Measurements from ENCODE around the gene PRDX1.

Gene PRDX1

DNA sequence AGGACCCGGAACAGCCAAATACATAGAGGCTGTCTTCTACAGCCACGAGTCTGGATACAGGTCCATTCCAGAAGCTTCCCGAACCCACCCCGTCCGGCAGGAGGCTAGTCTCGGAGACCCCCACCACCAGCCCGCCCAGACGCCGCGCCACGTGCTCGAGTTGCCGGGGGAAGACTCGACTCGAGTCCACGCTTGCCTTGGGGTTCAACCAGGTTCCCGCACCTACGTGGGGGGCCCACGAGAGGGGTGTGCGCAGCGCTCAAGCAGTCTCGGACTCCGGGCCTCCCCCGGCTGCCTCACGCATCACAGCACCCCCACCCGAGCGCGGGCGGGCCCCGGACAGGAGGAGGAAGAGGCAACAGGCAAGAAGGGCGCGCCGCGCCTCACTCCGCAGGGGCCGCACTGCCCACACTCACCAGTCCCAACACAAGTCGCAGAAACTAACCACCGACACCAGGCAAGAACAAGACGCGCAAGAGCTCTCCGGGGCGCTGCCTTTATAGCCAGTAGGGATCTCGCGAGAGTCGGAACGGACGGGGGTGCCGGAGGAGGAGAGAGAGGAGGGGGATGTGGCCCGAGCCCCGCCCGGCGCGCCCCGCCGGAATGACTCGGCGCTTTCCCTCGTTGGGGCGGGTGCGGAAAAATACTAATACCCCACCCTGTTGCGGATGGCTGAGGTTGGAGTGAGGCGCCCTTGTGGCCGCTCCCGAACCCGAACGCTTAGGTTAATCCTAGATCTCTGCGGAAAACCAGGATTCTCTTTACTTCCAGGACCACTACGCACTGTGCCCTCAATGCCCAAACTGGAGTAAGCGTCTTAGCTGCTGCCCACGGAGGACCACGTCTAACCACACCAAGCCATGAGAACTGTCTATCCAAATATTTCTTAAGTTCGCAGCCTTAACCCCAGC lies at the start of gene PRDX1:
Gene PRDX1, minus strand, starts transcription at position 472 of the 911 bp plus-strand sequence. CDS start 2,841 bp downstream, outside the sequence.
- DNase-seq, result peak; percentile 96

DNA sequence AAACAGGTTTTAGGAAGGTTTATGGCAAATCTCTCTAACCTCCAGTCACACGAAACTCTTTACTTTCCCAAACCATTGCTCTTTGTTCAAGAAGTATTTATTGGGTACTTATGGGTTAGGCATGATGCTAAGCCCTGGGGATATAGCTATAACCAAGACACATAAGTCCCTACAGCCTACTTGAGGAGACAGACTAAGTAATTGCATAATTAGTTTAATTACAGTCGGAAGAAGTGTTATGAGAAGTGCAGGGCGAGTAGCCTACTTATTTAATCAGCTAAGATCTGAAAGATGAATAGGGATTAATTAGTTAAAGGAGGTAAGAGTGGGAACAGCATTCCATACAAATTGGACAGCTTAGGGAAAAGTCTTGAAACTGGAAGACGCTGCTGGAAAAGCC lies 48.9 kb upstream of the PRDX1 start:
- DNase-seq, result no peak

- DNase-seq, result peak; percentile 65
Observed at GRCh38 chr1:45569962-45570581, 48.4 kb upstream of the PRDX1 start.

DNA sequence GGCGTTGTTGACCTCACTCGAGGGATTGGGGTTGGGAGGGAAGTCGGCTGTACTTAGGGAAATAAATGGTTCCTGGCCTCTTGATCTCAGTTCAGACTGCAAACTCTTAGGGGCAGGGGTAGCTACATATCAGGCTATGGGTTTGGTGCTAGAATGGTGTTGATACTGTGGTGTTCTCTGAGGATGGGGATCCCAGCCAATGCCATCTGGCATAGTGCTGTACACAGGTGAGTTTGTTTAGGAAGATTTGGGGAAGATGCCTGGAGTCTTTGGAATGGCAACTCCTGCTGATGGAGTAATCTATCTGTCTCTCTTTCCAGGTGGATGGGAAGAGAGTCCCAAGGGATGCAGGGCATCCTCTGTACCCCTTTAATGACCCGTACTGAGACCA lies 47.9 kb upstream of the PRDX1 start:
- DNase-seq, result no peak

DNA sequence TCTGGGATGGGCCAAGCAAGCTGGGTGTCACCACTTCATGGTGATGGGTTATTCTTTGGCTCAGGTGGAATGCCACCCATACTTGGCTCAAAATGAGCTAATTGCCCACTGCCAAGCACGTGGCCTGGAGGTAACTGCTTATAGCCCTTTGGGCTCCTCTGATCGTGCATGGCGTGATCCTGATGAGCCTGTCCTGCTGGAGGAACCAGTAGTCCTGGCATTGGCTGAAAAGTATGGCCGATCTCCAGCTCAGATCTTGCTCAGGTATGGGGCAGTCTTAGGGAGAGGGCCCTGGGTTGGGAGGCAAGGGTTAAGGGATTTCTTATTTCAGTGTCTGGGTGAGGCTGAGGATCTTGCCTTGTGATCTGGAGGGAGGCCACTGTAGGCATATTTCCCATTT lies 46.7 kb upstream of the PRDX1 start:
- DNase-seq, result no peak

DNA sequence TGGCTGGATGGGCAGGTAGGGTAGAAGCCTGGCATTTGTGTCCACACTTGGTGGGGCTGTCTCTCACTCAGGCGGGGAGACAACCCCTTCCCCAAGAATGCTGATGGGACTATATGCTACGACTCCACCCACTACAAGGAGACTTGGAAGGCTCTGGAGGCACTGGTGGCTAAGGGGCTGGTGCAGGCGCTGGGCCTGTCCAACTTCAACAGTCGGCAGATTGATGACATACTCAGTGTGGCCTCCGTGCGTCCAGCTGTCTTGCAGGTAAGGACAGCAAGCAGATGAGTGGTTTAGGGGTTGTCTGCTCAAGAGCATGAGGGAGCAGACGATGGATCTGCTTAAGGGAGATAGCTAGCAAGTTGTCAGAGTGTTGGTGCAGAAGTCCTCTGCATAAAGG lies 46.2 kb upstream of the PRDX1 start:
- no peak for DNase-seq

DNA sequence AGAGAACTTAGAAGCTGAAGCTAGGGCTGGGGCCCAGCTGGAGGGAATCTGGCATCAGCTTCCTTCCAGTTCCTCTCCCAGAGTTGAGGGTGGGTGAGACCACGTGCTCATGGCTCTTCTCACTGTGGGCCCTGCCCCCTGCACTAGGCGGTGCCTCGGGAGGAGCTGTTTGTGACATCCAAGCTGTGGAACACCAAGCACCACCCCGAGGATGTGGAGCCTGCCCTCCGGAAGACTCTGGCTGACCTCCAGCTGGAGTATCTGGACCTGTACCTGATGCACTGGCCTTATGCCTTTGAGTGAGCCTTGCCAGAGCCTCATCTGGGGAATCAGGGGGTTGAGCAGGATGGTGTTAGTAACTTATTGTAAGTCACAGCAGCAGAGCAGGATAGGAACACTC lies 45.0 kb upstream of the PRDX1 start:
- no peak for DNase-seq

DNA sequence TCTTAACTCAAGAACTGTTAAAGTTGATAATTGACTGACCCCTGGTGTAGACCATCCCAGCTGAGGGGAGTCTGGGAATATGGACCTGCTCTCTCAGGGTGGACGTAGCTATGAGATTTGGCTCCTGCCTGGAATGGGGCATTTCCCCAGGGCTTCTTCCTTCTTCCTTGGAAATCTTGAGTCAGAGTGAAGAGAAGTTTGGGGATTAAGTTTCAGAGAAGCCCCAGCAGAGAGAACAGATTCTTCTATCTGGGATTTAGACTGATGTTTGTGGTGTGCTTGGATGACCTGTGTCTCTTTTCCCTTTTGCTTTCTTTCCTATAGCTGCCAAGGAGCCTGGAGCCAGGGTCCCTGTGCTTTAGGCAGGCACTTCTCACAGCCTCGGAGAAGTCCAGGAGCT lies 42.2 kb upstream of the PRDX1 start:
- no peak for DNase-seq

DNA sequence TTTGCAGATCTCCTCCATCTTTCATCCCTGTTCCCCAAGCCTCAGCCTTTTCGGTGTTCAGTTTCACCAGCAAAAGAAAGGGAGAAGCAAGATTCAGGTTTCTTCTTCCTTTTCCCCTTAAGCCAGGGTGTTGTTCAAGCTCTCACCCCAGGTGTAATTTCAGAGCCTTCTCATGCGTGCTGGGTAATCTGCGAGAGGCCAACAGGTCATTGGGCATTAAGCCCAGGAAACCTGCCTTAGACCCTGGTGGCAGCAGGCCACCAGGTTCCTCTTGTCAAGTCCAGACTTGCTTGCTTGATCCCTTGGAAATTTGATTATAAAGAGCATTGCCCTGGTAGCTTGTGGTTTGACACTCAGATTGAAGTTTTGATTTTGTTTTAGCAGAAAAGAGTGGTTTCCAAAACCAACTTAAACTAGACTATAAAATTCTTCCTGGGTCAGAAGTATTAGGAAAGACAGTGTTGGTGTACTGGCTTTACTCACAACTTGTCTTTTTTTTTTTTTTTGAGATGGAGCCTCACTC lies 35.8 kb upstream of the PRDX1 start:
- peak; percentile 42 for DNase-seq

DNA sequence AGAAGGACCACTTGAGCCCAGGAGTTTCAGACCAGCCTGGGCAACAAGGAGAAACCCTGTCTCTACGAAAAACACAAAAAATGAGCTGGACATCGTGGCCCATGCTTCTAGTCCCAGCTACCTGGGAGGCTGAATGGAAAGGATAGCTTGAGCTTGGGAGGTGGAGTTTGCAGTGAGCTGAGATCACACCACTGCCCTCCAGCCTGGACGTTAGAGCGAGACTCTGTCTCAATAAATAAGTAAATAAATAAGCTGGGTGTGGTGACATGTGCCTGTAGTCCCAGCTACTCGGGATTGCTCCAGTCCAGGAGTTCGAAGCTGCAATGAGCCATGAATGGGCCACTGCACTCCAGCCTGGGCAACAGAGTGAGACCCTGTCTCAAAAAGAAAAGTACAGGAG lies 32.5 kb upstream of the PRDX1 start:
- DNase-seq, result no peak

DNA sequence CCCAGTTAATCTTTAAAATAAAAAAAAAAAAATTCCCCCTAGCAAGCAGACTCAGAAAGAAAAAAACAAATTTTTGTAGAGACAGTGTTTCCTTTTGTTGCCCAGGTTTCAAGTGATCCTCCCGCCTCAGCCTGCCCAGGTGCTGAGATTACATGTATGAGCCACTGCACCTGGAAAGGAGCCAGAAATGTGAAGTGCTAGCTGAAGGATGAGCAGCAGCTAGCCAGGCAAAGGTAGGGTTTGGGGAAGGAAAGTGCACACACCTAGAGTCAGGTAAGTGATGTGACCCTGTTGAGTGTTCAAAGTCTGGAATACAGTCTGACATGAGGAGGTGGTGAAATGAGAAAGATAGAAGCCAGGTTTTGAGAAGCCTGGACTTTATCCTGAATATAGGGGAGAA lies 30.6 kb upstream of the PRDX1 start:
- DNase-seq, result peak; percentile 79

DNA sequence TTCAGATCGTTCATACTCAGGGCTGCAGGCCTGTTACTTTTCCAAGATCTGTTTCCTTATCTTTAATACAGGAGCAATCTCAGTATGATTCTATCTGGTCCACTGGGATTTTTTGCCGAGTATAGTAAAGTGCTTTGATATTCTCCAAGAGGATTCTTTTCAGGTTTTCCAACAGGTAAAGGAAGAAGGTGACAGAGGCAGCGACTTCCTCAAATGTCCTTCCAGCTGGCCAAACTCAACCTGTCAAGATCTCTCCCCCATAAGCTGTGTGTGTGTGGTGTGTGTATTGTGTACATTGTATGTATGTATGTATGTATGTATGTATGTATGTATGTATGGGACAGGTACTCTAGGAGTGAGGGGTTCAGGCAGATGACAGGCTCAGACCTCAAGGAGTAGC lies 30.0 kb upstream of the PRDX1 start:
- DNase-seq, result no peak

GRCh38 chr1:45550401-45551351 lies 29.0 kb upstream of the PRDX1 start, which contains the start of gene AKR1A1:
Gene AKR1A1, plus strand, starts transcription at chr1:45550826. Its CDS starts 10,969 bp downstream, at chr1:45561795.
- DNase-seq, result peak; percentile 94

DNA sequence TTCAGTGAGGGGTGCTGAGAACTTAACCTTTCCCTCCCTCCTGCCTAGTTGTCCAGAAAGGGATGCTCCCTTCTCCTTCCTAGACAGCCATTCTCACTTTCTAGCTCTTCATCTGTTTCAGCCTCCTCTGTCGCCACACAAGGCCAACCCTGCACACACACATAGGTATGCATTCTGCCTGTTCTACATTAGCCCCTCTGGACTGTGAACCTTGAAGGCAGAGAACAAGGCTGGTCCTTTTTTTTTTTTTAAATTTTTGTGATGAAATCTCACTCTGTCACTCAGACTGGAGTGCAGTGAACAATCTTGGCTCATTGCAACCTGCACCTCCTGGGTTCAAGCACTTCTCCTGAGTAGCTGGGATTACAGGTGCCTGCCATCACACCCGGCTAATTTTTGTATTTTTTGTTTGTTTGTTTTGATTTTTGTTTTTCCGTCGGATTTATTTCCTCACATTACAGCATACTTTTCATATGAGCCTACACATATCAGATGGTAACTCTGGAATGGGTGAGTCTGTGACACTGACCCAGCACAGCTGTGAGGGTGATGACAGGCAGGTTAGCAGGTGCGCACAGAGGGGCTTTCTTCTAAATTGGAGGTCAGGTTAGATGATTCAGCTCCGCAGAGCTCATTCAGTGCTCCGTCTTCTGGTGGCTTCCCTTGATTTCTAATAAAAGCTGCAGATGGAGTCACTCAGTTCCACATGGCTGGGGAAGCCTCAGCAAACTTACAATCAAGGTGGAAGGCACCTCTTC lies 24.0 kb upstream of the PRDX1 start:
- no peak for DNase-seq

GRCh38 chr1:45545019-45545493 lies 23.4 kb upstream of the PRDX1 start:
- DNase-seq, result no peak

GRCh38 chr1:45544530-45544929 lies 22.8 kb upstream of the PRDX1 start:
- DNase-seq, result no peak

GRCh38 chr1:45543581-45544417 lies 22.1 kb upstream of the PRDX1 start:
- no peak for DNase-seq

DNA sequence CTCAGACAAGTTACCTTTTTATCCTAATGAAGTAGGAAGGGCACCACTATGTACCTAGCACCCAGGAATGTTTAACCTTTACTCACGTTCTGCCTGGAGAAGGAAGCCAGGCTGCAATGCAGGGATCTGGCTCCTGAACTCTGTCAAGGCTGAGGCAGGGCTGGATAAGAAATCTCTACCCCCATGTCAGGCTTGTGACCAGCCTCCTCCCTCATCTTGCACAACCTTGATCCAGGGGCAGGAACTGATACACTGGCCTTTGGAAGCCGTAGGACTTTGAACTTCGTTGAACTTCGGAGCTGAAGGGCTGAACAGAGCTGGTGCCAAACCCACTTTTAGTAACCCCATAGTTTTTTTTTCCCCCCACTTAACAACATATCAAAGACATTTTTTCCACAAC lies 20.9 kb upstream of the PRDX1 start:
- no peak for DNase-seq

GRCh38 chr1:45541193-45541592 lies 19.5 kb upstream of the PRDX1 start:
- DNase-seq, result no peak

GRCh38 chr1:45536886-45537285 lies 15.2 kb upstream of the PRDX1 start:
- no peak for DNase-seq
